Gastroesophageal sphincter (tissue), 3 donors: ENCODE measurements around the gene SLC5A4.

Experiments
- CTCF ChIP-seq, 4 experiments: fragments of 200-600 bp in 2 of 4; fragments of 450-650 bp in 2 of 4; sonication (generic) in 1 of 4; IDR thresholded peaks; one replicate each; pipeline ENCODE4 v1.5.1; 2017 to 2019; ENCODE audit warnings: antibody characterized with exemption in 4 of 4, mild to moderate bottlenecking in 2 of 4, moderate library complexity in 2 of 4
- EP300 ChIP-seq: sonication (generic); formaldehyde crosslinking; IDR thresholded peaks from one replicate; pipeline ENCODE4 v1.6.1; 2017; ENCODE audit warnings: antibody characterized with exemption, mild to moderate bottlenecking
- POLR2AphosphoS5 ChIP-seq: sonication (generic); formaldehyde crosslinking; IDR thresholded peaks from one replicate; pipeline ENCODE4 v1.6.1; 2017; ENCODE audit warnings: antibody characterized with exemption

GRCh38 chr22:32236970-32237369, 18.2 kb downstream of the SLC5A4 start:
- TF ChIP-seq CTCF (IDR thresholded peaks at IDR 0.05) (no peak), EP300 (no peak), POLR2AphosphoS5 (no peak)
